HG03135 (cell line): ENCODE measurements around the gene PPIF.

Experiments
- ATAC-seq: cut with Tn5 transposase; IDR thresholded peaks from one replicate; pipeline ENCODE4 v1.9.1; 2021; ENCODE audit warnings: mild to moderate bottlenecking, moderate library complexity; ENCODE audit not compliant: unreplicated experiment

The PPIF gene

DNA sequence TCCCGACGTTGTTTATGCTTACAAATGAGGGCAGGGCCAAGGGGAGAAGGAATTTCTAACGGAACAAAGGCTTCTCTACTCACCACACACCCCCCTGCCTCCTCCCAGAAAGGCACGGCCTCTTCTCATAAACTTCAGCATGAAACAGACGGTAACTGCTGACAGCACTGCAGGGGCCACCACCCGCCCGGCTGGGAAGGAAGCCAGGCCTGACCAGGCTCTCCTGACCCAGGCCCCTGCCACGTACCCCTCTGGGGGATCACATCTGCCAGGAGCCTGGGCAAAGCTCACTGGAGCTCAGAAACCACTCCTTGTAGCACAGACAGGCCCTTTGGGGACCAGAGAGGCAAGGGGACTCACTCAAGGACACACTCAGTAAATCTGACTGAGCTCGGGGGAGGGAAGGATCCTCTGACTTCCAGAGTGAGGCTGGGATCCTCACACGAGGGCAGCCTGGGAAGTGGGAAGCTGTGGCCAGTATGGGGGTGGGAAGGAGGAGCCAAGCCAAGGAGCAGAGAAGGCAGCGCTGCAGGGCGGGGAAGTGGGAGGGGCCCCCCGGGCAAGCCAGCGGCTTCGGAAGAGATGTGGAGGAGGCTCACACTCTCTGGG, 52.1 kb downstream of the PPIF start:
- ATAC-seq = no peak

DNA sequence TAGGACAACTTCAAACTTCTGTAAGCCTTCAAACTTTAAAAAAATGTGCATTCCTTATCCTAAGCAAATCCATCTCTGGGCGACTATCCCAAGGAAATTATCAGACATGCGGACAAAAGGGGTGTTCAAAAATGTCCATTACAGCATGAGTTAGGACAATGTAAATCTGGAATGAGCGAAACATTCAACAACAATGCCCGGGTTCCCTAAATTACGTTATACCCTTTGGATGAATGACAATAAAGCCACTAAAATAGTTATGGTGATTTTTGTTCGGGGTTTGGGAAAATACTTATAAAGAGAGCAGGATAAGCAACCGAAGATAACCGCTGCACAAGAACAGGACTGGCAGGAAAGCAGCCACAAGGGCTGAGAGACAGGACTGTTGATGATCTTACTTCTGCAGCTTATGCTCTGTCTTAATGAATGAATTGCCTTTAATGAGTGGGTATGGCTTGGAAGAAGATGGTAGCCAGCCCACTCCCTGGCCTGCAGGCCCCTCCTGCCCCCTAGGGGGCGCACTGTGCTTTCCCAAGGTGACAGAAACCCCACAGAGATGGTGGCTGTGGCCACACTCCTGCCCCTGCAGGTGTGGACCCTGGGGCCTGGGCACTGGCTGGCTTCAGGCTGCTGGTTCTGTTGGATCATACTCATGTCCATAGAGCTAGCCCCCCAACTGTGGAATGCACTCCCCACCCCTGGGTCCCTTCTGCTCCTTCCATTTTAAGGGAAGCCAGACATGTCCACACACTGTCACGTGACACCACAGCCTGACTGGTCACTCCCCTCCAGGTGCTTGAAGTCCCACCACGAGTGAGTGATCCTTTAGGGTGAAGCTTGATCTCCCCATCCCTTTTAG, 53.1 kb downstream of the PPIF start:
- ATAC-seq = no peak

DNA sequence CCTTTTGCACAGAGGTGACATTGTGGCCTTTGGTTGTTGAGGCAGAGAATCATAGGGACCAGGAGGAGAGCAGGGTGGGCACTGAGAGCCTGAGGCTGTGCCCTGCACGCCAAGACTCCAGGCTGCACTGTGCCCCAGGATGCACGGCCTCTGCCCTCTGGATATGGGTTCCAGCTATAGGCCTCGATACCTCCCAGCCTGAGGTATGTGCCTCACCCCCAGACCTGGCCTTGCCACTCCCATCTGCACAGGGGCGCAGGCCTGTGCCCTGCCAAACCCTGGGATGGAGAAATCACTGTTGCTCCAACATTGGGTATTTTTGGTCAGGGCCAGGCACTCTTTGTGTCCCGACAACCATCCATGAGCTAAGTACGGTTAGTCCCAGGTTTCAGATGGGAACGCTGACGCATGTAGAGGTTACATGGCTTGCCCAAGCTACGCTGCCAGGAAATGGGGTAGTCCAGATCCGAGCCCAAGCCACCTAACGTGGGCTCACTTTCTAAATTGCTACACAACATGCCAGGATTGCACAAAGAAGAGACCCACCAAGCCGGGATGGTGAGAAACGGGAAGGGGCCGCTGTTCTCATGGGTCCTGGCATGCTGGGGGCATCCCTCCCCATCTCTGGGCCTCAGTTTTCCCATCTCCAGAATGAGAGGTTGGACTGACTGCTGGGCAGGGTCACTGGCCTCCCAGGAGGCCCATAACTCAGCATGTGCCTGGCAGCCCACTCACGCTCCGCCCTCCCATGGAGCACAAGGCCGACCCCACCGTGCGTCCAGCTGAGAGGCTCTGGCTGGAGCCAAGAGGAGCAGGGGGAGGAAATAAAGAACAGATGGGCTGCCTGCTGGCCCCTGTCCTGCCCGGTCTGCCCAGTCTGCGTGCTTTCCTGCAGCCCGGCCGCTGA, 54.0 kb downstream of the PPIF start:
- ATAC-seq = no peak

DNA sequence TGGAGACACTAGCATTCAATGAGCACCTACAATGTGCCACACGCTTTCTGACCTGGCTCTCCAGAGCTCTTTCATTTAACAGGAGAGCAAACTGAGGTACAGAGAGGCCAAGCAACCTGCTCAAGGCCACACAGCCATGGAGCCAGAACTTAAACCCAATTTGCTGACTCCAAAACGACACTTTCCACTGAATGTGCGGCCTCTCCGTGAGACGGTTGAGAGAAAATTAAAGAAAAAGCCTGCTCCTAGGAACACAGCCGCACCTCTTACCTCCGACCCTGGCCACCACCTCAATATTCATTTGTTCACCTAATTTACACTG, 55.3 kb downstream of the PPIF start:
- no peak for ATAC-seq

DNA sequence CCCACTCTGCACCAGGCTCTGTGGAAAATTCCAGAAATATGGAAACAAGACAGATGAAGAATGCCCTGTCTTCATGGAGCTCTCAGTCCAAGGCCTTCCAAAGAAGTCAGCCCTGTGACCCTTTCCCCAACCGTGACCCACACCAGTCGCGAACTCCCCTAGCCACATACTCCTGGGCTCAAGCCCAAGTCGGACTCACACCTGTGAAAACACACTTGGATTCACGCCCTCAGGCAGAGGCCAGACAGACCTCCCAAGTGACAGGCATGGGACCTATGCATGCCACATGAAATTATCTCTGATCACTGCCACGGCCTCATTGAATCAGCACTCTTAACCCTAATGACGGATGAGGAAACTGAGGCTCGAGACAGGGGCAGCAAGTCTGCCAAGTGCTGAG, 55.7 kb downstream of the PPIF start:
- ATAC-seq = no peak

DNA sequence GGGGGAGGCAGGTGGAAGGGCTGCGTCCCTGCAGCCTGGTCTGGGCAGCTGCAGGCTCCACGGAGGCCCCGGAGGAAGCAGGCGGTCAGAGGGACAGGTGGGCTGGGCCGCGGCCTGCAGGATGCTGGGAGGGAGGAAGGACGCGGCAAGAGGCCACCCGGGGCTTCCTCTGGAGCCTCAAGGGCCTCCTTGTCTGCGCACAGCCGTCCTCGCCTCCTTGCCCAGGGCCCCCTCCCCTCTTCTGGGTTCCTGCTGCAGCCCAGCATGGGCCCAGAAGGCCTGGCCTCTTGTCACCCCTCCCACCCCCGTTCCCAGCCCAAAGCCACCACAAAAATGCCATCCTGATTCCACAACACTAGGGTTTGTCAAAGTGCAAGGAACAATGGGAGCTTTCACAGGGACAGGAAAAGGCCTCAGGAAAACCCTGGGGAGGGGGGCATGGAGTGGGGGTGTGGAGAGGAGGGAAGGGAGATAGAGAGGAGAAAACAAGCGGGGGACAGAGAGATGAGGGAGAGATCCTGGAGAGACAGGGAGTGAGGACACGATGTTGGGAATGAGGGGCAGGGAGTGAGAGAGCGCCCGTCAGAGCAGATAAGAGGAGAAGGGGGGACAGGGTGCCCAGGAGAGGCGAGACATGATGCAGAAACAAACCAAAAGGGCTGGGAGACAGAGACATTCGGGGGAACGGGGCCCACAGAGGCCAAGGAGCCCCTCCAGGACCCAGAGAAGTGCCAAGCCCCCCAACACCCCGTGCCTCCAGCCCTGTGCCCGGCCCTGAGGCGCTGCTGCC, 56.4 kb downstream of the PPIF start:
- ATAC-seq = no peak

DNA sequence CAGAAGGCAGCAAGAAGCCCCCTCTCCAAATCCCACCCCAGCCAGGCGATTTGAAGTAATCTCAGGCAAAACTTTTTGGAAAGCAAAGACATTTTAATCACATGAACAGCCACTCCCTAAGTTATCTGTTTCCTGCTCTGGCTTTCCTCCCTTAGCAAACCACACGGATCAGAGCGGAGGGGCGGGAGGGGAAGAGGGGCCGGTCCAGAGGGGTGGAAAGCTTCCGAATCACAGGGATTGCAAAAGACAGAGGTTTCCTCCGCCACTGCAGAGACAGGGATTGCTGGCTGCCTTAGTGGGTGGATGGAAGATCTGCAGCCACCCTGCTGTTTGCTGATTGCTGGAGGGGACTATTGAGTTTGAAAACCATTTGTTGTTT, 57.0 kb downstream of the PPIF start:
- ATAC-seq = no peak

DNA sequence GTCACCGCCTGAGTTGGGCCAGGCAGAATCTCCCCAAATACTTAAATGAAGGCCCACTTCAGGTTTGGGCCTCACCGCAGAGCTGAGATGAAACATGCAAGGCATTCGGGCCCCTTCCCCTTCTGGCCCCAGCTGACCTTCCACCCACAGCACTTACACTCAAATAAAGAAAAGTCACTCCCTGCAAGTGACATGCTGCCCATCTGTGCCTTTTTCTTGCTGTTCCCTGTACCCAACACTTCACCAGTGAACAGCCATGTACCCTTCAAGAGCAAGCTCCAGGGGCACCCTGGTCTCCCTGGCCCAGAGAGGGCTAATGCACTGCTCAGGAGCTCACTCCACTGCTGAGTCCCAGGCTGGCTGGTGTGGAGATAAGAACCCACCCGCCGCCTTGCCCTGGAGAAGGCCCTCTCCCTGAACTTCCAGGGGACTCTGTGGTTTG, 57.4 kb downstream of the PPIF start:
- ATAC-seq = no peak
